ENCODE results near the gene KCNMB4.

Gene KCNMB4

DNA sequence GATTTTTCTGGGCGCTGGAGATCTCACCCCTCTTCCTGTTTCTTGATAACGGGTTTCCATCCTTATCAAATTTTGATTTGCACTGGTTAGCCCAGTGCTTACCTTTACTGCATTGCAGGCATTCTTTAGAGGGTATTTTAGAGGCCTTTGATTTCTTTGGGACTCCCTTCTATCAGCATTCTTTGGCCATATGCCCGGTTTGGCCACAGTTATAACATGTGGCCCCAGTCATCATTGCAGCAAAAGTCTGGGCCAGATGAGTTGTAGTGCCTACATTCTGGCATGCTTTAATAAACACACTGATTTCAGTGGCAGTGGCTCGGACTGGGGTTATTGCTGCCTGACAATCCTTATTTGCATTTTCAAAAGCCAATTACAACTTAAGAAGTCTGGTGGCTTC lies 82.3 kb downstream of the KCNMB4 start:
- no peak for ATAC-seq

- no peak for ATAC-seq
Measured at GRCh38 chr12:70449074-70449752, 83.1 kb downstream of the KCNMB4 start.

GRCh38 chr12:70449753-70450341 lies 83.8 kb downstream of the KCNMB4 start:
- ATAC-seq, result no peak

DNA sequence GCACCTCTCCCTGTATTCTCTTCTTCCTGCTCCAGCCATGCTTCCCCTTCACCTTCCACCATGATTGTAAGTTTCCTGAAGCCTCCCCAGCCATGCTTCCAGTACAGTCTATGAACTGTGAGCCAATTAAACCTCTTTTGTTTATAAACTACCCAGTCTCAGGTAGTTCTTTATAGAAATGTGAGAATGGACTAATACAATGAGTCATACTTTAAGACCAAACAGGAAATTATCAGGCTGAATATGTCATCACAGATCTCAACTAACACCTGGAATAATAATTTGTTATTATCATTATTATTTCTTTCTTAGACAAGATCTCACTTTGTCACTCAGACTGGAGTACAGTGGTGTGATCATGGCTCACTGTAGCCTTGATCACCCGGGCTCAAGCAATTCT lies 85.4 kb downstream of the KCNMB4 start:
- no peak for ATAC-seq

- ATAC-seq, result no peak
Measured at GRCh38 chr12:70456953-70457352, 90.9 kb downstream of the KCNMB4 start.

- no peak for ATAC-seq
Measured at GRCh38 chr12:70459786-70460185, 93.7 kb downstream of the KCNMB4 start.

GRCh38 chr12:70463997-70464396 lies 97.9 kb downstream of the KCNMB4 start:
- ATAC-seq, result no peak

GRCh38 chr12:70466753-70467152 lies 100.7 kb downstream of the KCNMB4 start:
- ATAC-seq, result no peak

GRCh38 chr12:70467476-70467875 lies 101.4 kb downstream of the KCNMB4 start:
- no peak for ATAC-seq

DNA sequence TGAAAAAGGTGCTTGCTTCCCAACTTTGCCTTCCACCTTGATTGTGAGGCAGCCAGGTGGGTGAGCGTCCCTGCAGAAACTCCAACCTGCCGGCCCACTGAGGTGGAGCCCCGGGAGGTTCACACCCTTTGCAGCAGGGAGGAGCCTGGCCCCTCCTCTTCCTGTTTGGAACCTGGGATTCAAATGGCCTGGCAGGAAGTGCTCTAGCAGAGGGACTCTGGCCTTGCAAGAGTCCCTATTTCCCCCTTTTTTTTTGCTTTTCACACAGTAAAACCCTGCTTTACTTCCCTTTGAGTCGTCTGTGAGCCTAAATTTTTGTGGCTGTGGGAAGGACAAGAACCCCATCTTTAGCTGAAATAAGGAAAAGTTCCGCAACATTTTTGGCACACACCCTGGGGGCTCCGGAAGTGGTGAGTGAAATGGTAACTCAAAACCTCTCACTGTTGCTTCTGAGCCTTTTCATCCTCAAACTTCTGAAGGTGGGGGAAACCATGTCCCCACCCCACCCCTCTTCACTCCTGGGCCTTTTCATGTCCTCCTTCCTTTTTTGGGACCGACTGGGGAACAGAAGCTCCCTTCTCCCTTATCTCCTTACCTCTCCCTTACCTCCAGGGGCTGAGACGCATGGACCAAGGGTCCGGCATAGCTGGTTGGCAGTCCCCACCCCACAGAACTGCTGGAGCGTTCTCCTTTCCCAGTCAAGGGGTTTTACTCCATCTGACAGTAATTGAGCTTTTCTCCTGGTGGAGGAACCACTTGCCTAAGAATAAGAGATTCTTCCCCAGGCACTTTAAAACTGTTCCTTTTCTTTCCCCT lies 102.0 kb downstream of the KCNMB4 start:
- no peak for ATAC-seq

- ATAC-seq, result no peak
Measured at GRCh38 chr12:70468741-70469140, 102.7 kb downstream of the KCNMB4 start.

DNA sequence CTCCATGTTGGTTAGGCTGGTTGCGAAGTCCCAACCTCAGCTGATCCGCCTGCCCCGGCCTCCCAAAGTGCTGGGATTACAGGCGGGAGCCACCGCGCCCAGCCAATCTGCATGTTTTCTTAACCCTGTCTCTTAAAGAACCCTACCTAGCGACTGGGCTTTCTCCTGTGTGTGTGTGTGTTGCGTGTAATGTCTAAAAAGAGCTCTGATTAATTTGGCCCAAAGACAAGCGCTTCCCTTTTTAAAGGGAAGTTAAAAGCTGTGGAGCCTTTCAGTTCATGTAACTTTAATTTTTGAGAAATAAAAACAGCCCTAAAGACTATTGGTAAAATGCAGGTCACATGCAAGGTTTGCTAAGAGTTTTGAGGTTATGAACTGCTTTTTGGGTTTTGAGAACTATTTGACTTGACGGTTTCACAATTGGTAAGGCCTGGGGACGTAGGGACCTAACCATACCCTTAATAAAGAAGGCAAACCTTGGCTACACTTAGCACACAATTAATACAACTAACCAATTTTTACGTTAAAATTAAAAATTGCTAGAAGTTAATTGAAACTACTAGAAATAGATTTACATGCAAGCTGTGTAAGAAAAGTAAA lies 103.2 kb downstream of the KCNMB4 start:
- no peak for ATAC-seq

- ATAC-seq, result no peak
Measured at GRCh38 chr12:70482764-70483163, 116.7 kb downstream of the KCNMB4 start.

Measured in activated CD4-positive, CD25-positive, alpha-beta regulatory T cell treated with anti-CD3 and anti-CD28 coated beads, Interleukin-2, amount 50 U/mL, for 24 hours (primary cell).